Thyroid gland (tissue), 4 donors: ENCODE results near the gene PARD3.

ENCODE experiments used
- CTCF ChIP-seq, 6 experiments: fragments of 200-600 bp in 3 of 6; fragments of 450-650 bp in 3 of 6; sonication (generic) in 3 of 6; IDR thresholded peaks; one replicate each; pipeline ENCODE4 v1.5.1; 2016 to 2019; ENCODE audit warnings: antibody characterized with exemption in 6 of 6, mild to moderate bottlenecking in 2 of 6, inconsistent platforms in 1 of 6, moderate library complexity in 1 of 6
- POLR2A ChIP-seq, 2 donors: fragments of 450-650 bp; IDR thresholded peaks; one replicate each; pipeline ENCODE4 v1.6.1; 2017; ENCODE audit warnings: antibody characterized with exemption in 2 of 2, mild to moderate bottlenecking in 2 of 2, moderate library complexity in 1 of 2

GRCh38 chr10:34489411-34489810, 325.7 kb downstream of the PARD3 start:
- no peak for TF ChIP-seq CTCF (IDR thresholded peaks at IDR 0.05)
- no peak for TF ChIP-seq POLR2A (IDR thresholded peaks at IDR 0.05)
